HG03108 (cell line): ENCODE measurements around the gene CALM3.

Source experiments
- ATAC-seq: cut with Tn5 transposase; IDR thresholded peaks from one replicate; pipeline ENCODE4 v1.9.1; 2021; ENCODE audit warnings: moderate library complexity; ENCODE audit not compliant: unreplicated experiment

CALM3 gene

GRCh38 chr19:46599716-46600373 lies 1.3 kb upstream of the CALM3 start:
- no peak for ATAC-seq

- peak; percentile 77 for ATAC-seq
Measured at GRCh38 chr19:46600384-46601317, 479 bp upstream of the CALM3 start.

- no peak for ATAC-seq
Measured at GRCh38 chr19:46602392-46603194, 1.5 kb downstream of the CALM3 start.

GRCh38 chr19:46603195-46603637 lies 2.1 kb downstream of the CALM3 start:
- ATAC-seq, result no peak

- ATAC-seq, result no peak
Measured at GRCh38 chr19:46603752-46604231, 2.7 kb downstream of the CALM3 start.

- ATAC-seq, result no peak
Measured at GRCh38 chr19:46604781-46605355, 3.7 kb downstream of the CALM3 start.

- ATAC-seq, result no peak
Measured at GRCh38 chr19:46605356-46605821, 4.3 kb downstream of the CALM3 start.

GRCh38 chr19:46606019-46606418 lies 4.9 kb downstream of the CALM3 start:
- no peak for ATAC-seq

GRCh38 chr19:46606681-46607447 lies 5.7 kb downstream of the CALM3 start:
- no peak for ATAC-seq

GRCh38 chr19:46607448-46607841 lies 6.3 kb downstream of the CALM3 start:
- no peak for ATAC-seq

GRCh38 chr19:46608178-46608577 lies 7.0 kb downstream of the CALM3 start:
- no peak for ATAC-seq

GRCh38 chr19:46608581-46609345 lies 7.6 kb downstream of the CALM3 start:
- no peak for ATAC-seq

- no peak for ATAC-seq
Measured at GRCh38 chr19:46609511-46610412, 8.6 kb downstream of the CALM3 start.

GRCh38 chr19:46610413-46610775 lies 9.3 kb downstream of the CALM3 start:
- no peak for ATAC-seq

- no peak for ATAC-seq
Measured at GRCh38 chr19:46610851-46611770, 10.0 kb downstream of the CALM3 start.

GRCh38 chr19:46611776-46612175 lies 10.6 kb downstream of the CALM3 start:
- ATAC-seq, result no peak

- no peak for ATAC-seq
Measured at GRCh38 chr19:46613525-46613924, 12.4 kb downstream of the CALM3 start.
